Immature natural killer cell (primary cell): ENCODE data around the gene CNST. TPM values are rescaled to one million over a fixed set of nuclear protein-coding genes. Genes with fewer than 3 reads are reported as not detected.

Source experiments
- DNase-seq, 3 donors: peaks; one replicate each; pipeline ENCODE4 v3.0.0; 2022; ENCODE audit warnings: mixed read lengths in 1 of 3
- H3K27ac Mint-ChIP-seq, 6 donors: one replicate each; pipeline ENCODE4 v1.8.0; 2020; ENCODE audit warnings: mixed read lengths in 6 of 6, mild to moderate bottlenecking in 5 of 6, inconsistent platforms in 4 of 6, moderate library complexity in 3 of 6
- H3K27me3 Mint-ChIP-seq, 3 donors: one replicate each; pipeline ENCODE4 v1.8.0; 2020 to 2021; ENCODE audit warnings: low read depth in 3 of 3, mild to moderate bottlenecking in 3 of 3, mixed read lengths in 3 of 3, moderate library complexity in 3 of 3, inconsistent platforms in 1 of 3
- H3K36me3 Mint-ChIP-seq, 3 donors: one replicate each; pipeline ENCODE4 v1.8.0; 2020; ENCODE audit warnings: mixed read lengths in 3 of 3, inconsistent platforms in 2 of 3, mild to moderate bottlenecking in 2 of 3
- H3K4me1 Mint-ChIP-seq, 2 donors: one replicate each; pipeline ENCODE4 v1.8.0; 2020; ENCODE audit warnings: inconsistent platforms in 2 of 2, mild to moderate bottlenecking in 2 of 2, mixed read lengths in 2 of 2, moderate library complexity in 1 of 2
- H3K4me3 Mint-ChIP-seq, 5 donors: one replicate each; pipeline ENCODE4 v1.8.0; 2020; ENCODE audit warnings: mild to moderate bottlenecking in 5 of 5, mixed read lengths in 5 of 5, inconsistent platforms in 3 of 5, moderate library complexity in 3 of 5
- H3K9me3 Mint-ChIP-seq, 6 donors: one replicate each; pipeline ENCODE4 v1.8.0; 2020; ENCODE audit warnings: mild to moderate bottlenecking in 6 of 6, mixed read lengths in 6 of 6, inconsistent platforms in 4 of 6, moderate library complexity in 3 of 6
- polyA plus RNA-seq, 3 donors: library from polyadenylated mRNA; unstranded; fragments of 300-500 nt; fragmentation: Illumina TruSeq; gene quantifications; one replicate each; pipeline ENCODE4 v1.2.3, GENCODE V29; 2021

Gene CNST
- 10 to 100 TPM; 21.8 to 30.0 (median 24.1) TPM for polyA plus RNA-seq

GRCh38 chr1:246566128-246566812 lies at the start of gene CNST, which contains the start of gene TFB2M:
TSS of gene CNST (plus strand) at chr1:246566456. CDS start at chr1:246591563, 25,107 bp downstream.
TSS of gene TFB2M (minus strand) at chr1:246566261. CDS start at chr1:246566138, 123 bp downstream.
- Mint-ChIP-seq H3K9me3 (no peaks in the 10 kb centered on the region), H3K27me3 (peaks cover 3 to 9% (median 5%) of the 10 kb centered on the region in 3 donors), H3K27ac (peak within 1 kb of the TSS; percentile 94 to 98 (median 97)), H3K4me1 (peaks cover 60 to 71% of the 10 kb centered on the region in 2 donors), H3K36me3 (no peaks in the 10 kb centered on the region), H3K4me3 (peak within 1 kb of the TSS; percentile 98 to 99 (median 99))
- peak; percentile 96 to 97 (median 97) for DNase-seq

DNA sequence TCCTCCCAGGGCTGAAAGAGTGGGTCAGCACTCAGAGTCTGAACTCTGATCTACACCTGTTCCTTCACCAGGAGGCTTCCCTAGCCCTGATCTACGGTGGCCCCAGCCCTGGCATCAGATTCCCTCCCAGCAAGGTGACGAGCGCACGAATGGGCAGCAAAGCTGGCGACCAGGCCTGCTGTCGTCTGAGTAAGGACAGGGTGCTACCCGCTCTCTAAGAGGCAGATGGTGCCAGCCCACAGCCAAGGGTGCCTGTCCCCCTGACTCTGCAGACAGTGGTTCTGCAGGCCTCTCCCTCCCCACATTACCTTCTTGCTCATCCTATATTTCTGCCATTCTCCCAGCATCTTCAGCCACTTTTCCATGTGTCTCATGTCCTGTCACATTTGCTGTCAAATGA lies 48.9 kb upstream of the CNST start:
- no peak overlapping the region for H3K27ac Mint-ChIP-seq
- peaks cover 5 to 21% (median 16%) of the 10 kb centered on the region in 6 donors for H3K9me3 Mint-ChIP-seq
- no peak overlapping the region for H3K4me3 Mint-ChIP-seq
- DNase-seq, result no peak
- H3K4me1 Mint-ChIP-seq, result no peaks in the 10 kb centered on the region
- H3K27me3 Mint-ChIP-seq, result peaks cover 0 to 2% (median 1%) of the 10 kb centered on the region in 3 donors
- peaks cover 0 to 3% (median 0%) of the 10 kb centered on the region in 3 donors for H3K36me3 Mint-ChIP-seq

DNA sequence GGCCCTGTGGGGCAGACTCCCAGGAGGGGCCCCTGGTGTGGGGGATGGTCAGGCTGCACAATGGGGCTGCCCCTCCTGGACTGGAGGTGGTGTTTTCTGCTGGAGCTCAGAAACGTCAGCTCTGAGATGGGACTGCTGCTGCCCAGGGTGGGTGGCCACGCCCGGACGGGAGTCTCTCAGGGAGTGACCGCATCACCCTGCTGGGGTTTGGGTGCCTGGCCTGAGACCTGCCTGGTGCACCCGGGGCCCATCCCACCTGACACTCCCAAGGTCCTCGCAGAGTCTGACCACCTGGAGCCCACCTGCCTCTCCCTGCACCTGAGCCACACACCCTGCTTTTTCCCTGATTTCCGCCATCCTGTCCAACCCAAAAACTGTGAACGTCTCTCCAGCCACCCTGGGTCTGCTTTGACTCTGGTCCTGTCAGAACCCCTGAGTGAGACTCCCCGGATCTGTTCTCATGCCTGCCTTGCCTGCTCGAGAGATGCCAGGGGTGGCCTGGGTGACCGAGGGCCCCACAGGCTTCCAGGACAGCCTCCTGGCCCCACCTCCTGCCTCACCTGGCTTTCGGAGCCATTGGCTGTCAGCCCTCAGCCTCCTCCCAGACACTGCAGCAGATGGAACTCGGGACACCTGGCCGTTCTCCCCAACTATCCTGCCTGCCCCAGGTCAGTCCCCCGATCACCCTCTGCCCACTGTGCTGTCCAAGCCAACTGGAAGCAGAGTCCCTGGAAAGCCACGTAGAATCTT lies 47.6 kb upstream of the CNST start:
- no peak overlapping the region for H3K27ac Mint-ChIP-seq
- H3K4me1 Mint-ChIP-seq, result no peaks in the 10 kb centered on the region
- H3K4me3 Mint-ChIP-seq, result no peak overlapping the region
- H3K36me3 Mint-ChIP-seq, result peaks cover 0 to 3% (median 0%) of the 10 kb centered on the region in 3 donors
- peaks cover 0 to 2% (median 2%) of the 10 kb centered on the region in 3 donors for H3K27me3 Mint-ChIP-seq
- H3K9me3 Mint-ChIP-seq, result peaks cover 5 to 21% (median 15%) of the 10 kb centered on the region in 6 donors
- DNase-seq, result no peak

DNA sequence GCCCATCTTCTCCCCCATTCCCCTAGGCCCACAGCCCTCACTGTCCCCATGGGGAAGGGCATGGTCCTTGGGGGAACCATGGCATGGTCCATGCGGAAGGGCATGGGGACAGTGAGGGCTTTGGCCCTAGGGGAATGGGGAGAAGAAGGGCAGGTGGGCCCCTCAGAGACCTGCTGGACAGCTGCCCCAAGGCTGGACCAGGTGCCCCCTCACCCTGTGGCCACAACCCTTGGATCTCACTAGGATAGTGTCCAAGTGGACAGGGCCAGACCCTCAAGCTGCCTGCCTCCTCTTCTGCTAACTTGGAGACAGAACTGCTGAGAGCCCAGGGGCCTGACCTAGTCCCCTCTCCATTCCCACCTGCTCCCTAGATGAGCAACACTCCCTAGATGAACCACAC lies 46.7 kb upstream of the CNST start:
- Mint-ChIP-seq H3K27me3 (peaks cover 0 to 3% (median 2%) of the 10 kb centered on the region in 3 donors), H3K9me3 (peaks cover 5 to 17% (median 11%) of the 10 kb centered on the region in 6 donors), H3K27ac (no peak overlapping the region), H3K36me3 (peaks cover 0 to 3% (median 0%) of the 10 kb centered on the region in 3 donors), H3K4me3 (no peak overlapping the region), H3K4me1 (no peaks in the 10 kb centered on the region)
- no peak for DNase-seq

- H3K4me3 Mint-ChIP-seq, result peak overlapping the region in 4 of 5 donors; percentile 18 to 68 (median 41)
- peaks cover 0 to 2% (median 0%) of the 10 kb centered on the region in 6 donors for H3K9me3 Mint-ChIP-seq
These were observed 39.9 kb upstream of the CNST start for GRCh38 chr1:246526380-246526779.

DNA sequence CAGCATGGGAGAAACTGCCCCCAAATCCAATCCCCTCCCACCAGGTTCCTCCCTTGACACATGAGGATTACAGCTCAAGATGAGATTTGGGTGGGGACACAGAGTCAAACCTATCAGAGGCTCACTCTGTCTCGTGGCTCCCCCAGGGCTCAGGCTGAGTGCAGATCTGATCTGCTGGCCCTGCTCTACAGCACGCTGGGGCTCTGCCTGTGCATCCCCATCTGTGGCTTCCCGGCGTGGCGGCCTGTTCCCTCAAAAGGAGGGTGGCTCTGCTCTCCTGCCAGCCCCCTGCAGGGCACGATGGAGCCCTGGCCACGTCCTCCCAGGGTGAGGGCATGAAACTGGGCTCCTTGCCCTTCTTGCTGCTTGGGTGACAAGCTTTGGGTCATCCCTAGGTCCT lies 39.3 kb upstream of the CNST start:
- peaks cover 0 to 2% (median 0%) of the 10 kb centered on the region in 6 donors for H3K9me3 Mint-ChIP-seq
- H3K4me1 Mint-ChIP-seq, result peaks cover 33 to 34% of the 10 kb centered on the region in 2 donors
- peaks cover 0 to 13% (median 0%) of the 10 kb centered on the region in 3 donors for H3K36me3 Mint-ChIP-seq
- peaks cover 0 to 5% (median 2%) of the 10 kb centered on the region in 3 donors for H3K27me3 Mint-ChIP-seq
- peak overlapping the region; percentile 89 to 98 (median 96) for H3K27ac Mint-ChIP-seq
- peak overlapping the region; percentile 70 to 86 (median 79) for H3K4me3 Mint-ChIP-seq
- peak in 1 of 3 donors; percentile 10 for DNase-seq

More at GRCh38 chr1:246526380-246526779, 39.9 kb upstream of the CNST start:
- peaks cover 0 to 5% (median 2%) of the 10 kb centered on the region in 3 donors for H3K27me3 Mint-ChIP-seq
- peak overlapping the region; percentile 57 to 89 (median 79) for H3K27ac Mint-ChIP-seq
- H3K4me1 Mint-ChIP-seq, result peaks cover 33 to 34% of the 10 kb centered on the region in 2 donors
- peaks cover 0 to 12% (median 0%) of the 10 kb centered on the region in 3 donors for H3K36me3 Mint-ChIP-seq
- no peak for DNase-seq

- peak overlapping the region; percentile 70 to 86 (median 79) for H3K4me3 Mint-ChIP-seq
- H3K4me1 Mint-ChIP-seq, result peaks cover 33 to 34% of the 10 kb centered on the region in 2 donors
- peaks cover 0 to 5% (median 2%) of the 10 kb centered on the region in 3 donors for H3K27me3 Mint-ChIP-seq
- peaks cover 0 to 2% (median 0%) of the 10 kb centered on the region in 6 donors for H3K9me3 Mint-ChIP-seq
- peak; percentile 42 to 53 (median 52) for DNase-seq
- H3K27ac Mint-ChIP-seq, result peak overlapping the region; percentile 89 to 98 (median 96)
- H3K36me3 Mint-ChIP-seq, result peaks cover 0 to 13% (median 0%) of the 10 kb centered on the region in 3 donors
These were observed 38.7 kb upstream of the CNST start for GRCh38 chr1:246527402-246528088.

- H3K27ac Mint-ChIP-seq, result peak overlapping the region in 4 of 6 donors; percentile 39 to 98 (median 79)
- DNase-seq, result no peak
- peaks cover 33 to 34% of the 10 kb centered on the region in 2 donors for H3K4me1 Mint-ChIP-seq
- H3K9me3 Mint-ChIP-seq, result peaks cover 0 to 2% (median 0%) of the 10 kb centered on the region in 6 donors
- peaks cover 0 to 3% (median 2%) of the 10 kb centered on the region in 3 donors for H3K27me3 Mint-ChIP-seq
- H3K4me3 Mint-ChIP-seq, result no peak overlapping the region
- H3K36me3 Mint-ChIP-seq, result peaks cover 0 to 13% (median 0%) of the 10 kb centered on the region in 3 donors
These were observed 37.1 kb upstream of the CNST start for GRCh38 chr1:246528933-246529731.

DNA sequence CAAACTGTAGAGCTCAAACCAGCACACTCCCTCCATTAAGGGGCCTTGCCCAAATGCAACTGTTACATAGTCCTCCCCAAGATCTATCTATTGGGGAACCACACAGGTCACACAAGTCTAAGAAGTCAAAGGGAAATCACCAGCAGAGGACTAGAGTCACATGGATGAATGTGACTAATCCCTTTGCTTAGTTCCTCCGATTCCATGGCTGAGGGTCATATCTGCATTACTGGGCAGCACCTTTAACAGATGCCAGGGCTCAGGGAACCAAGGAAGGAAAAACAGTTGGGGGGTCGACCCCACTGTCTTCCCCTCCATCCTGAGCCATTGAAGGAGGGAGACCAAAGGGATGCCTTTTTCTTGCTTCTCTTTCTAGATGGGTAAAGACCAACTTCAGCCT lies 35.8 kb upstream of the CNST start:
- DNase-seq, result no peak
- peaks cover 0 to 3% (median 2%) of the 10 kb centered on the region in 3 donors for H3K27me3 Mint-ChIP-seq
- peak overlapping the region in 1 of 6 donors; percentile 7 for H3K27ac Mint-ChIP-seq
- H3K36me3 Mint-ChIP-seq, result peaks cover 0 to 13% (median 0%) of the 10 kb centered on the region in 3 donors
- H3K9me3 Mint-ChIP-seq, result peaks cover 0 to 2% (median 0%) of the 10 kb centered on the region in 6 donors
- H3K4me3 Mint-ChIP-seq, result no peak overlapping the region
- H3K4me1 Mint-ChIP-seq, result peaks cover 33 to 34% of the 10 kb centered on the region in 2 donors

- DNase-seq, result no peak
- no peak overlapping the region for H3K4me3 Mint-ChIP-seq
- peaks cover 0 to 22% (median 0%) of the 10 kb centered on the region in 3 donors for H3K36me3 Mint-ChIP-seq
- no peaks in the 10 kb centered on the region for H3K9me3 Mint-ChIP-seq
- peaks cover 0 to 2% (median under 1%) of the 10 kb centered on the region in 3 donors for H3K27me3 Mint-ChIP-seq
- H3K4me1 Mint-ChIP-seq, result peaks cover 20 to 21% of the 10 kb centered on the region in 2 donors
- no peak overlapping the region for H3K27ac Mint-ChIP-seq
These were observed 33.7 kb upstream of the CNST start for GRCh38 chr1:246532519-246532918.

DNA sequence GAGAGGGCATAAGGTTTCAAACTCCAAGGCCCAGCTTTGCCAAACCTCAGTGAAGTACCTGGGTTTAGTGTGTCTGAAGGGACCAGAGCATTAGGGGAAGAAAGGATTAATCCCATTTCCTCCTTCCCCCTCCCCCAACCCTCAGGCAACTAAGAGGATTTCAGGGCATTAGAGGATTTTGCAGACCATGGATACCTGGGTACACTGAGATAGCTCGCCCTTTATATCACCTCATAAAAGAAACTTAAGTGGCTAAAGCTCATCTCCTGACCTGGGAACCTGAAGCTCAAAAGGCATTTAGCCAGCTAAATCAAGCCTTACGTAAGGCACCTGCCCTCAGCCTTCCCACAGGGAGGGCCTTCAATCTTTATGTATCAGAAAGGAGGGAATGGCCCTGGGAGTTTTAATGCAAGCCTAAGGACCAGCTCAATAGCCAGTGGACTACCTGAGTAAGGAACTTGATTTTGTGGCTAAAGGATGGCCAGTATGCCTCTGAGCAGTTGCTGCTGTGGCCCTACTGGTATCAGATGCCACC lies 32.8 kb upstream of the CNST start:
- no peak overlapping the region for H3K4me3 Mint-ChIP-seq
- H3K4me1 Mint-ChIP-seq, result peaks cover 11 to 12% of the 10 kb centered on the region in 2 donors
- H3K36me3 Mint-ChIP-seq, result peaks cover 0 to 22% (median 3%) of the 10 kb centered on the region in 3 donors
- H3K9me3 Mint-ChIP-seq, result no peaks in the 10 kb centered on the region
- H3K27ac Mint-ChIP-seq, result no peak overlapping the region
- DNase-seq, result no peak
- H3K27me3 Mint-ChIP-seq, result peaks cover 0 to 1% (median 0%) of the 10 kb centered on the region in 3 donors

GRCh38 chr1:246534114-246534513 lies 32.1 kb upstream of the CNST start:
- no peak overlapping the region for H3K4me3 Mint-ChIP-seq
- no peaks in the 10 kb centered on the region for H3K9me3 Mint-ChIP-seq
- peaks cover 5 to 6% of the 10 kb centered on the region in 2 donors for H3K4me1 Mint-ChIP-seq
- H3K27me3 Mint-ChIP-seq, result peaks cover 0 to 1% (median 0%) of the 10 kb centered on the region in 3 donors
- peaks cover 0 to 25% (median 9%) of the 10 kb centered on the region in 3 donors for H3K36me3 Mint-ChIP-seq
- H3K27ac Mint-ChIP-seq, result no peak overlapping the region
- DNase-seq, result no peak
